Measurements from ENCODE around the gene SEMA3E.

- TF ChIP-seq POLR2AphosphoS5 (IDR thresholded peaks at IDR 0.05; ENCODE audit: low read depth, low read length) (no peak), SIN3A (IDR thresholded peaks at IDR 0.05; ENCODE audit: borderline replicate concordance, insufficient read depth, low read depth, low read length) (no peak), TCF7L2 (IDR thresholded peaks at IDR 0.05; ENCODE audit: low read depth, low read length) (no peak)
- TF ChIP-seq, protein P1, sequence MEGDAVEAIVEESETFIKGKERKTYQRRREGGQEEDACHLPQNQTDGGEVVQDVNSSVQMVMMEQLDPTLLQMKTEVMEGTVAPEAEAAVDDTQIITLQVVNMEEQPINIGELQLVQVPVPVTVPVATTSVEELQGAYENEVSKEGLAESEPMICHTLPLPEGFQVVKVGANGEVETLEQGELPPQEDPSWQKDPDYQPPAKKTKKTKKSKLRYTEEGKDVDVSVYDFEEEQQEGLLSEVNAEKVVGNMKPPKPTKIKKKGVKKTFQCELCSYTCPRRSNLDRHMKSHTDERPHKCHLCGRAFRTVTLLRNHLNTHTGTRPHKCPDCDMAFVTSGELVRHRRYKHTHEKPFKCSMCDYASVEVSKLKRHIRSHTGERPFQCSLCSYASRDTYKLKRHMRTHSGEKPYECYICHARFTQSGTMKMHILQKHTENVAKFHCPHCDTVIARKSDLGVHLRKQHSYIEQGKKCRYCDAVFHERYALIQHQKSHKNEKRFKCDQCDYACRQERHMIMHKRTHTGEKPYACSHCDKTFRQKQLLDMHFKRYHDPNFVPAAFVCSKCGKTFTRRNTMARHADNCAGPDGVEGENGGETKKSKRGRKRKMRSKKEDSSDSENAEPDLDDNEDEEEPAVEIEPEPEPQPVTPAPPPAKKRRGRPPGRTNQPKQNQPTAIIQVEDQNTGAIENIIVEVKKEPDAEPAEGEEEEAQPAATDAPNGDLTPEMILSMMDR (IDR thresholded peaks at IDR 0.05): no peak
- TF ChIP-seq, protein P2, sequence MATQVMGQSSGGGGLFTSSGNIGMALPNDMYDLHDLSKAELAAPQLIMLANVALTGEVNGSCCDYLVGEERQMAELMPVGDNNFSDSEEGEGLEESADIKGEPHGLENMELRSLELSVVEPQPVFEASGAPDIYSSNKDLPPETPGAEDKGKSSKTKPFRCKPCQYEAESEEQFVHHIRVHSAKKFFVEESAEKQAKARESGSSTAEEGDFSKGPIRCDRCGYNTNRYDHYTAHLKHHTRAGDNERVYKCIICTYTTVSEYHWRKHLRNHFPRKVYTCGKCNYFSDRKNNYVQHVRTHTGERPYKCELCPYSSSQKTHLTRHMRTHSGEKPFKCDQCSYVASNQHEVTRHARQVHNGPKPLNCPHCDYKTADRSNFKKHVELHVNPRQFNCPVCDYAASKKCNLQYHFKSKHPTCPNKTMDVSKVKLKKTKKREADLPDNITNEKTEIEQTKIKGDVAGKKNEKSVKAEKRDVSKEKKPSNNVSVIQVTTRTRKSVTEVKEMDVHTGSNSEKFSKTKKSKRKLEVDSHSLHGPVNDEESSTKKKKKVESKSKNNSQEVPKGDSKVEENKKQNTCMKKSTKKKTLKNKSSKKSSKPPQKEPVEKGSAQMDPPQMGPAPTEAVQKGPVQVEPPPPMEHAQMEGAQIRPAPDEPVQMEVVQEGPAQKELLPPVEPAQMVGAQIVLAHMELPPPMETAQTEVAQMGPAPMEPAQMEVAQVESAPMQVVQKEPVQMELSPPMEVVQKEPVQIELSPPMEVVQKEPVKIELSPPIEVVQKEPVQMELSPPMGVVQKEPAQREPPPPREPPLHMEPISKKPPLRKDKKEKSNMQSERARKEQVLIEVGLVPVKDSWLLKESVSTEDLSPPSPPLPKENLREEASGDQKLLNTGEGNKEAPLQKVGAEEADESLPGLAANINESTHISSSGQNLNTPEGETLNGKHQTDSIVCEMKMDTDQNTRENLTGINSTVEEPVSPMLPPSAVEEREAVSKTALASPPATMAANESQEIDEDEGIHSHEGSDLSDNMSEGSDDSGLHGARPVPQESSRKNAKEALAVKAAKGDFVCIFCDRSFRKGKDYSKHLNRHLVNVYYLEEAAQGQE (IDR thresholded peaks at IDR 0.05; ENCODE audit: insufficient read depth in 1 of 2, low read depth in 2 of 2, low read length in 1 of 2): no peak
Observed at GRCh38 chr7:83469491-83469890, 179.4 kb downstream of the SEMA3E start.

All from Panc1 (cell line).